SU-DHL-6 (cell line): ENCODE measurements around the gene GPSM1.

Experiments
- H2AFZ ChIP-seq: fragments of 200-600 bp; sonication (generic); 2 replicates; pipeline ENCODE4 v1.6.1; 2014; ENCODE audit warnings: low read depth, mild to moderate bottlenecking, moderate library complexity, mixed read lengths, antibody characterized with exemption, low read length; ENCODE audit not compliant: severe bottlenecking
- H3F3A ChIP-seq: fragments of 200-600 bp; shearing (Covaris generic); 2 replicates; pipeline ENCODE4 v1.6.0; 2016; ENCODE audit warnings: antibody characterized with exemption, mild to moderate bottlenecking; ENCODE audit not compliant: insufficient read depth
- H3K27ac ChIP-seq: fragments of 200-600 bp; sonication (generic); 2 replicates; pipeline ENCODE4 v1.5.1; 2016; ENCODE audit warnings: low read depth, mild to moderate bottlenecking, low read length, moderate library complexity, mixed read lengths
- H3K27me3 ChIP-seq: fragments of 200-600 bp; sonication (generic), shearing (Covaris generic); 2 replicates; pipeline ENCODE4 v1.6.0; 2014; ENCODE audit warnings: mild to moderate bottlenecking, low read length
- H3K36me3 ChIP-seq: fragments of 200-600 bp; sonication (generic); 2 replicates; pipeline ENCODE4 v1.6.1; 2014; ENCODE audit warnings: mild to moderate bottlenecking, low read length, mixed read lengths
- H3K4me2 ChIP-seq: fragments of 300-600, 200-600 bp; shearing (Covaris generic), sonication (generic); 2 replicates; pipeline ENCODE4 v1.6.0; 2014; ENCODE audit warnings: low read length, low read depth, mild to moderate bottlenecking; ENCODE audit not compliant: poor library complexity, severe bottlenecking
- H3K4me3 ChIP-seq: fragments of 200-600 bp; sonication (generic); 2 replicates; pipeline ENCODE4 v1.5.1; 2014; ENCODE audit warnings: antibody characterized with exemption, low read length, mild to moderate bottlenecking, mixed read lengths; ENCODE audit not compliant: insufficient read depth, poor library complexity, severe bottlenecking
- H3K79me2 ChIP-seq: fragments of 200-600 bp; sonication (generic); 2 replicates; pipeline ENCODE4 v1.6.1; 2014; ENCODE audit warnings: mild to moderate bottlenecking, low read length, moderate library complexity; ENCODE audit not compliant: insufficient read depth
- H3K9ac ChIP-seq: fragments of 200-600 bp; sonication (generic); 2 replicates; pipeline ENCODE4 v1.7.0; 2014; ENCODE audit warnings: mild to moderate bottlenecking, low read length
- H3K9me2 ChIP-seq: fragments of 200-600 bp; sonication (generic); replicated peaks from 2 replicates; pipeline ENCODE4 v1.6.1; 2014; ENCODE audit warnings: low read length; ENCODE audit not compliant: insufficient read depth
- H3K9me3 ChIP-seq: fragments of 200-600 bp; sonication (generic); 2 replicates; pipeline ENCODE4 v1.6.1; 2014; ENCODE audit warnings: low read length, mixed read lengths; ENCODE audit not compliant: insufficient read depth
- H4K20me1 ChIP-seq: fragments of 200-600 bp; sonication (generic); 2 replicates; pipeline ENCODE4 v1.6.1; 2014; ENCODE audit warnings: low read depth, mild to moderate bottlenecking, antibody characterized with exemption, low read length, moderate library complexity, mixed read lengths
- EZH2phosphoT487 ChIP-seq: fragments of 200-600 bp; sonication (generic), shearing (Covaris generic); conservative IDR thresholded peaks from 2 replicates; pipeline ENCODE4 v1.6.1; 2018; ENCODE audit warnings: mild to moderate bottlenecking, antibody characterized with exemption, low read length, moderate library complexity, mixed read lengths
- TF ChIP-seq, protein P1 (sequence below): fragments of 200-600 bp; sonication (generic); IDR thresholded peaks from one replicate; pipeline ENCODE4 v1.5.1; 2017; ENCODE audit warnings: antibody characterized with exemption, mild to moderate bottlenecking, low read length, moderate library complexity; ENCODE audit not compliant: insufficient read depth, poor library complexity, severe bottlenecking

The GPSM1 gene

GRCh38 chr9:136367296-136368145, 40.2 kb downstream of the GPSM1 start:
- Histone ChIP-seq H2AFZ (no peak overlapping the region), H3F3A (no peaks in the 10 kb centered on the region), H3K27ac (no peak overlapping the region), H3K27me3 (no peaks in the 10 kb centered on the region), H3K4me3 (no peak overlapping the region), H3K9me3 (no peaks in the 10 kb centered on the region), H3K4me2 (no peak overlapping the region), H3K36me3 (no peaks in the 10 kb centered on the region), H3K9me2 (no peaks in the 10 kb centered on the region), H4K20me1 (no peaks in the 10 kb centered on the region), H3K79me2 (no peaks in the 10 kb centered on the region), H3K9ac (no peak overlapping the region)
- TF ChIP-seq, protein P1, sequence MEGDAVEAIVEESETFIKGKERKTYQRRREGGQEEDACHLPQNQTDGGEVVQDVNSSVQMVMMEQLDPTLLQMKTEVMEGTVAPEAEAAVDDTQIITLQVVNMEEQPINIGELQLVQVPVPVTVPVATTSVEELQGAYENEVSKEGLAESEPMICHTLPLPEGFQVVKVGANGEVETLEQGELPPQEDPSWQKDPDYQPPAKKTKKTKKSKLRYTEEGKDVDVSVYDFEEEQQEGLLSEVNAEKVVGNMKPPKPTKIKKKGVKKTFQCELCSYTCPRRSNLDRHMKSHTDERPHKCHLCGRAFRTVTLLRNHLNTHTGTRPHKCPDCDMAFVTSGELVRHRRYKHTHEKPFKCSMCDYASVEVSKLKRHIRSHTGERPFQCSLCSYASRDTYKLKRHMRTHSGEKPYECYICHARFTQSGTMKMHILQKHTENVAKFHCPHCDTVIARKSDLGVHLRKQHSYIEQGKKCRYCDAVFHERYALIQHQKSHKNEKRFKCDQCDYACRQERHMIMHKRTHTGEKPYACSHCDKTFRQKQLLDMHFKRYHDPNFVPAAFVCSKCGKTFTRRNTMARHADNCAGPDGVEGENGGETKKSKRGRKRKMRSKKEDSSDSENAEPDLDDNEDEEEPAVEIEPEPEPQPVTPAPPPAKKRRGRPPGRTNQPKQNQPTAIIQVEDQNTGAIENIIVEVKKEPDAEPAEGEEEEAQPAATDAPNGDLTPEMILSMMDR, result no peak
- no peak for TF ChIP-seq EZH2phosphoT487

DNA sequence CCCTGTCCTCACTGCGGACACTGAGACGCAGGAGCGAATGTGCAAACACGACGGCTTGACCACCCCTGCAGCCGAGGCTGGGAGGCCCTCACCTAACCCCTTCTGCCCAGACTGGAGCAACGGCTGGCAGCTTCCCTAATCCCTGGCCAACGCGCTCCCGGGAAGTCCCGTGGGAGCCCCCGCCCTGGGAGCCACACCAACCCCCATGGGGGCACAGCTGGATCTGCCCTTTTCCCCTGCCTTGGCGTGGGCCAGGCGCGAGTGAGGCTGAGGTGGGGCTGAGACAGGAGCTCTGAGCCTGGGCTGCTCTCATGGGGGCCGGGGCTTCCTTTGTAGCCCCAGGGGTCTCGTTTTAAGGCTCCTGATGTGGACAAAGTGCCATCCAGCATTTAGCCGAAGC, 40.9 kb downstream of the GPSM1 start:
- H2AFZ ChIP-seq, result no peak overlapping the region
- no peaks in the 10 kb centered on the region for H3F3A ChIP-seq
- no peaks in the 10 kb centered on the region for H3K9me3 ChIP-seq
- H3K9ac ChIP-seq, result no peak overlapping the region
- no peak overlapping the region for H3K4me2 ChIP-seq
- no peaks in the 10 kb centered on the region for H3K36me3 ChIP-seq
- H3K4me3 ChIP-seq, result no peak overlapping the region
- no peaks in the 10 kb centered on the region for H4K20me1 ChIP-seq
- no peak overlapping the region for H3K27ac ChIP-seq
- H3K79me2 ChIP-seq, result no peaks in the 10 kb centered on the region
- H3K9me2 ChIP-seq, result no peaks in the 10 kb centered on the region
- H3K27me3 ChIP-seq, result no peaks in the 10 kb centered on the region
- no peak for TF ChIP-seq EZH2phosphoT487
- TF ChIP-seq, protein P1, result no peak

DNA sequence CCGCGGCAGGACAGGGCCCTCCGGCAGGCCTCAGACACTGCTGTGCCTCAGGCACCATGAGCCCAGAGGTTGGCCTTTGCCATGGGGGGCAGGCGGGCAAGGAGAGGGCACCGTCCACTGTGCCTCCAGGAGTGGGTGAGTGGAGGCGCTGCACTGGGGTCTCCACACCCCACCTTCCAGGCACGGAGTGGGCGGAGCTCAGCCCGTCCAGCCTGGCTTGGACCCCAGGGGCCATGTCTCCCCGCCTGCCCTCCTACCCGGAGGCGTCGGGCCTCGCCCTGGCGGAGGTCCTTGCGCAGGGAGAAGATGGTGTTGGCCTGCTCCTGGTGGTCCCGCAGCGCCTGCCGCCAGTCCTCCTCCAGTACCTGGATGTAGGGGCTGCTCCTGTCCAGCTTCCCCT, 42.7 kb downstream of the GPSM1 start:
- H3K4me2 ChIP-seq, result no peak overlapping the region
- no peaks in the 10 kb centered on the region for H3K9me3 ChIP-seq
- no peak overlapping the region for H3K4me3 ChIP-seq
- H3K27ac ChIP-seq, result no peak overlapping the region
- H3K79me2 ChIP-seq, result no peaks in the 10 kb centered on the region
- H2AFZ ChIP-seq, result no peak overlapping the region
- TF ChIP-seq, protein P1, result no peak
- no peak for TF ChIP-seq EZH2phosphoT487
- no peak overlapping the region for H3K9ac ChIP-seq
- H3K9me2 ChIP-seq, result no peaks in the 10 kb centered on the region
- no peaks in the 10 kb centered on the region for H4K20me1 ChIP-seq
- H3F3A ChIP-seq, result no peaks in the 10 kb centered on the region
- no peaks in the 10 kb centered on the region for H3K36me3 ChIP-seq
- H3K27me3 ChIP-seq, result no peaks in the 10 kb centered on the region
